Activated B cell treated with CpG ODN at 0.5 μM for 24 hours (primary cell): ENCODE measurements around the gene GSK3A. TPM values are rescaled to one million over a fixed set of nuclear protein-coding genes. Genes with fewer than 3 reads are reported as not detected.

Experiments
- ATAC-seq: fragments of 200-7000 bp; cut with Tn5 transposase; one replicate; pipeline ENCODE4 v1.10.0; 2021; ENCODE audit warnings: low read depth, mild to moderate bottlenecking, moderate library complexity
- CTCF ChIA-PET: fragments of 350-600 bp; sonication (Branson Sonifier 250); formaldehyde crosslinking; loops from one replicate; lab custom pipeline; 2021; ENCODE audit warnings: antibody characterized with exemption; lab: Charles Lee
- POLR2A ChIA-PET: fragments of 350-600 bp; sonication (Branson Sonifier 250); formaldehyde crosslinking; loops from one replicate; lab custom pipeline; 2021; ENCODE audit warnings: antibody characterized with exemption; lab: Charles Lee
- DNase-seq: peaks from one replicate; pipeline ENCODE4 v3.0.0; 2022
- H3K27ac Mint-ChIP-seq: one replicate; pipeline ENCODE4 v1.8.0; 2020; ENCODE audit warnings: mixed read lengths
- H3K27me3 Mint-ChIP-seq: one replicate; pipeline ENCODE4 v1.8.0; 2021; ENCODE audit warnings: mixed read lengths
- H3K36me3 Mint-ChIP-seq: one replicate; pipeline ENCODE4 v1.8.0; 2021; ENCODE audit warnings: low read depth, mixed read lengths
- H3K4me1 Mint-ChIP-seq: one replicate; pipeline ENCODE4 v1.8.0; 2021; ENCODE audit warnings: mixed read lengths
- H3K4me3 Mint-ChIP-seq: one replicate; pipeline ENCODE4 v1.8.0; 2020; ENCODE audit warnings: mild to moderate bottlenecking, mixed read lengths
- H3K9me3 Mint-ChIP-seq: one replicate; pipeline ENCODE4 v1.8.0; 2020; ENCODE audit warnings: mixed read lengths
- intact Hi-C: fragments of 100-400 bp; cut with micrococcal nuclease; formaldehyde crosslinking; loops from one replicate; pipeline ENCODE4 v1.15.1; 2024
- total RNA-seq: library from RNA; stranded (reverse); gene quantifications from 2 replicates; pipeline ENCODE4 v1.2.3, GENCODE V29; 2022
- TF ChIP-seq, protein P1 (sequence below): fragments of 200-600 bp; IDR thresholded peaks from one replicate; pipeline ENCODE4 v1.8.0; 2022; ENCODE audit warnings: antibody characterized with exemption, mild to moderate bottlenecking

GSK3A gene
- total RNA-seq, 1 donor from 2014 or later = 38.6 TPM

DNA sequence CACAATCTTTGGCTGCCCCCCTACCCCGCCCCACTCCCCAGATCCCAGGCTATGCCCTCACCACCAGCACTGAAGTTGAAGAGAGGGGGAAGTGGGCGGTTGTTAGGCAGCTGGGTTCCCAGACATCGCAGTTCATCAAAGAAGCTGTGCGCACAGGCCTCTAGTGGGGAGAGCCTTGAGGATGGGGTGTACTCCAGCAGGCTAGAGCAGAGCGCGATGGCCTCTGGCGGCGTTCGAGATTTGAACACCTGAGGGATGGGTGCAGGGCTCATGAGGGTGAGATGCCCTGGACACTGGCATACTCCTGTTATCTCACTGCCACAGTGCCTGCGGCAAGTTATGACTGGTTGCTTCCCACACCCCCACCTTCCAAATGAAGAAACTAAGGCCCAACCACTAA, 10.0 kb downstream of the GSK3A start:
- H3K27me3 Mint-ChIP-seq = no peaks in the 10 kb centered on the region
- CTCF ChIA-PET = interaction anchor here (0.6 kb wide), 1 partner anchor 10 kb away, joined by 3 read pairs; no protein-coding TSS in a partner anchor
- ATAC-seq (no peak), DNase-seq (no peak)
- peaks cover 91% of the 10 kb centered on the region for H3K36me3 Mint-ChIP-seq
- POLR2A ChIA-PET = interaction anchor here (0.5 kb wide), 1 partner anchor 48 kb away, joined by 8 read pairs; no protein-coding TSS in a partner anchor
- TF ChIP-seq, protein P1, sequence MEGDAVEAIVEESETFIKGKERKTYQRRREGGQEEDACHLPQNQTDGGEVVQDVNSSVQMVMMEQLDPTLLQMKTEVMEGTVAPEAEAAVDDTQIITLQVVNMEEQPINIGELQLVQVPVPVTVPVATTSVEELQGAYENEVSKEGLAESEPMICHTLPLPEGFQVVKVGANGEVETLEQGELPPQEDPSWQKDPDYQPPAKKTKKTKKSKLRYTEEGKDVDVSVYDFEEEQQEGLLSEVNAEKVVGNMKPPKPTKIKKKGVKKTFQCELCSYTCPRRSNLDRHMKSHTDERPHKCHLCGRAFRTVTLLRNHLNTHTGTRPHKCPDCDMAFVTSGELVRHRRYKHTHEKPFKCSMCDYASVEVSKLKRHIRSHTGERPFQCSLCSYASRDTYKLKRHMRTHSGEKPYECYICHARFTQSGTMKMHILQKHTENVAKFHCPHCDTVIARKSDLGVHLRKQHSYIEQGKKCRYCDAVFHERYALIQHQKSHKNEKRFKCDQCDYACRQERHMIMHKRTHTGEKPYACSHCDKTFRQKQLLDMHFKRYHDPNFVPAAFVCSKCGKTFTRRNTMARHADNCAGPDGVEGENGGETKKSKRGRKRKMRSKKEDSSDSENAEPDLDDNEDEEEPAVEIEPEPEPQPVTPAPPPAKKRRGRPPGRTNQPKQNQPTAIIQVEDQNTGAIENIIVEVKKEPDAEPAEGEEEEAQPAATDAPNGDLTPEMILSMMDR = no peak
- intact Hi-C loops = no loop called here
- no peak overlapping the region for H3K4me3 Mint-ChIP-seq
- H3K9me3 Mint-ChIP-seq = no peaks in the 10 kb centered on the region
- no peaks in the 10 kb centered on the region for H3K4me1 Mint-ChIP-seq
- H3K27ac Mint-ChIP-seq = no peak overlapping the region

DNA sequence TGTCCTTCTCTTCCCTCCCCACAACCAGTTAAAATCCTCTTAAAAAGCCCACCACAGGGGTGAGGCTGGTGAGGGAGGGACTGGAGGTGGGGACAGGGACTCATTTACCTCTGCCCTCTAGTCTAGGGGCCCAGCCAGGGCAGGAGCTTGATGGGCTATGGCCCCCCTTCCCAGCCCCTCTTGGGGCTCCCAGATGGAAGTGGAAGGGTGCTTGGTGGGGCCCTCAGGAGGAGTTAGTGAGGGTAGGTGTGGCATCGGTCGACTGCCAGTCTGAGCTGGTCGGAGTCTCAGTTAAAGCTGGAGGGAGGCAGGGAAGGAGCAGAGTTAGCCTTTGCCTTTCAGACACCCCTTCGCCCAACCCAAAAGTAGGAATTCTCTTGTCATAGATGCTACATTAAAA, 11.8 kb downstream of the GSK3A start:
- intact Hi-C loops = no loop called here
- TF ChIP-seq, protein P1 = no peak
- Mint-ChIP-seq H3K27ac (no peak overlapping the region), H3K4me1 (no peaks in the 10 kb centered on the region), H3K27me3 (no peaks in the 10 kb centered on the region), H3K4me3 (no peak overlapping the region), H3K36me3 (peaks cover 90% of the 10 kb centered on the region), H3K9me3 (no peaks in the 10 kb centered on the region)
- POLR2A ChIA-PET = interaction anchor here (0.5 to 2.1 kb wide), 3 partner anchors 12 to 32 kb away, joined by 3 to 5 read pairs (median 4); partner anchors contain the start of gene GSK3A
- no peak for ATAC-seq
- CTCF ChIA-PET = no interaction called here
- DNase-seq = no peak

DNA sequence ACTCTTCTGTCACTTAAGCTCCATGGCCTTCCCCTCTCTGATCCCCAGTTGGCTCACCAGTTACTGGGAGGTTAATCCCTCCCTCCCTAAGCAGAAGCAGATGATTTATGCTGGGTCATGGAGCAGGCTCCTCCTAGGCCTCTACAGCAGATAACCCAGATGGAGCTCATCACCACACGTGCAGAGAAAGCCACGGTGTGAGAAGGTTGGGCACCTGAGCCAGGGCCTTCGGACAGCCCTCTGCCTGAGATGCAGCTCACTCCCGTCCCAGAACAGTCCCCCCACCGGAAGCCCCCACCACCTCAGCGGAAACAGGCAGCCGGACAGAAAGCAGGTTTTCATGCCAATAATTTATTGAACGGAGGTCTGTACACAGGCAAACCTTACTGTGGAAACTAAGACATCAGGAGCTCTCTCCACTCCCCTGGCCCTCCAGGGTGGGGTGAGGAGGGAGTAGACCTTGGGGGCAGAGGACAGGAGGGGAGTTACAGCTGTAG, 12.5 kb downstream of the GSK3A start:
- Mint-ChIP-seq H3K4me3 (no peak overlapping the region), H3K36me3 (peaks cover 89% of the 10 kb centered on the region), H3K27ac (no peak overlapping the region), H3K27me3 (no peaks in the 10 kb centered on the region), H3K4me1 (no peaks in the 10 kb centered on the region), H3K9me3 (no peaks in the 10 kb centered on the region)
- TF ChIP-seq, protein P1 = no peak
- intact Hi-C loops = no loop called here
- POLR2A ChIA-PET = interaction anchor here (0.8 to 2.1 kb wide), 5 partner anchors 9 to 253 kb away, joined by 3 to 5 read pairs (median 3); partner anchors contain the start of genes DEDD2 and GSK3A
- no peak for ATAC-seq
- CTCF ChIA-PET = interaction anchor here (2.0 kb wide), 1 partner anchor 41 kb away, joined by 5 read pairs; no protein-coding TSS in a partner anchor
- DNase-seq = no peak

DNA sequence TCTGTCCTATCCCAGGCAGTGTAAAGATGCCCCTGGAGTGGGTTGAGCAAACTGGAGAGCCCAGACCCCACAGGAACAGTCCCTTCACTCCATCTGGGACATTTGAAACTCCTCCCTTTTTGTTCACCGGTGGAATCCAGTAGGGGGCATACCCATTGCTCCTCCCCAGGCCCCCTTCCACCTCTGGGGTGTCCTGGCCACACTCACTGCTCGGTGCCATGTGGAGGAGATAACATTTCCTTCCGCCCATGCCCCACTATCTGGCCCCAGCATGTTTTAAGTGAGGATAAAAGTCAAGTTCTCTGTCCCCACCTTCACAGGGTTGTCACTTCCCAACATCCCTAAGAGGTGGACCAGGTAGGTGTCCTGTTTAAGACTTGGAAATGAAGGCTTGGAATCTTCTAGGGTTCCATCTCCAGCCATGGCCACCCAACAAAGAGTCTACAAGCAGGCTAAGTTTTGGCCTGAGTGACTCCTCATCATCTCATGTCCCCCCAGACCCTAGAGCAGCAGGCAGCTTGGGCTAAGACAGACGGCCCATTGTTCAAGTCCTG, 13.0 kb downstream of the GSK3A start:
- Mint-ChIP-seq H3K36me3 (peaks cover 89% of the 10 kb centered on the region), H3K4me3 (no peak overlapping the region), H3K27ac (no peak overlapping the region), H3K4me1 (no peaks in the 10 kb centered on the region), H3K9me3 (no peaks in the 10 kb centered on the region), H3K27me3 (no peaks in the 10 kb centered on the region)
- DNase-seq (no peak), ATAC-seq (no peak)
- intact Hi-C loops = no loop called here
- POLR2A ChIA-PET = interaction anchor here (0.8 to 2.1 kb wide), 5 partner anchors 9 to 253 kb away, joined by 3 to 5 read pairs (median 3); partner anchors contain the start of genes DEDD2 and GSK3A
- CTCF ChIA-PET = interaction anchor here (2.0 kb wide), 1 partner anchor 40 kb away, joined by 5 read pairs; no protein-coding TSS in a partner anchor
- TF ChIP-seq, protein P1 = no peak

DNA sequence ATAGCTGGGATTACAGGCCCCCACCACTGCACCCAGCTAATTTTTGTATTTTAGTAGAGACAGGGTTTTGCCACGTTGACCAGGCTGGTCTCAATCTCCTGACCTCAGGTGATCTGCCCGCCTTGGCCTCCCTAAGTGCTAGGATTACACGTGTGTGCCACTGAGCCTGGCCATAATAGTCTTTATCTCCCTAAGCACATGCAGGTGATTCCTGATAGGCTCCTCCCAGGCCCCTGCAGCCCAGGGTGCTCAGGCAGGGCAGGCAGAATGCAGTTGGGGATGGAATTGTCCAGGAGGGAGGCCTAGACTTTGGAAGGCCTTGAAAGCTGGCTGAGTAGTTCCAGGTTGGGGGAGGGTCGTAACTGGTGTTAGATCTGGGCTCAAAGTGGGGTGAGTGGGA, 13.8 kb downstream of the GSK3A start:
- POLR2A ChIA-PET = no interaction called here

More for the DNA sequence above, 13.8 kb downstream of the GSK3A start:
- CTCF ChIA-PET = interaction anchor here (1.2 to 2.0 kb wide), 2 partner anchors 40 to 70 kb away, joined by 4 to 5 read pairs; no protein-coding TSS in a partner anchor
- DNase-seq (no peak), ATAC-seq (no peak)
- Mint-ChIP-seq H3K4me3 (no peak overlapping the region), H3K27ac (no peak overlapping the region), H3K36me3 (peaks cover 85% of the 10 kb centered on the region), H3K4me1 (no peaks in the 10 kb centered on the region), H3K27me3 (no peaks in the 10 kb centered on the region), H3K9me3 (no peaks in the 10 kb centered on the region)
- TF ChIP-seq, protein P1 = no peak
- intact Hi-C loops = no loop called here
